HEK293 (cell line): ENCODE measurements around the gene COG8.

ENCODE experiments used
- CTCF ChIA-PET: fragments of 350-600 bp; formaldehyde crosslinking; extraction: SDS; loops from one replicate; lab custom pipeline; 2021; ENCODE audit warnings: antibody characterized with exemption; lab: Yijun Ruan, JAX
- POLR2A ChIA-PET: fragments of 300-600 bp; formaldehyde crosslinking; extraction: SDS; loops from one replicate; lab custom pipeline; 2020; ENCODE audit warnings: antibody characterized with exemption, inconsistent platforms; lab: Yijun Ruan, JAX
- H3K27ac ChIP-seq: fragments of 200-500 bp; sonication (Bioruptor generic); 2 replicates; pipeline ENCODE4 v1.5.1; 2014; ENCODE audit warnings: low read depth, low read length, control low read depth, inconsistent platforms; ENCODE audit errors: extremely low read depth
- H3K36me3 ChIP-seq, 2 experiments: fragments of 200-500 bp in 1 of 2; sonication (Bioruptor generic) in 1 of 2; 1 replicate in 1 of 2; 2 replicates in 1 of 2; pipeline ENCODE4 v1.5.1; 2014 to 2017; ENCODE audit warnings: inconsistent platforms in 2 of 2, low read length in 2 of 2; ENCODE audit not compliant: control insufficient read depth in 2 of 2, insufficient read depth in 1 of 2
- H3K4me1 ChIP-seq: fragments of 200-500 bp; sonication (Bioruptor generic); 2 replicates; pipeline ENCODE4 v1.5.1; 2014; ENCODE audit warnings: mild to moderate bottlenecking, low read length, inconsistent platforms; ENCODE audit not compliant: control insufficient read depth, insufficient read depth
- H3K4me3 ChIP-seq: 2 replicates; pipeline ENCODE4 v1.5.1; 2011; ENCODE audit warnings: low read depth, mild to moderate bottlenecking, control low read depth, low read length, moderate library complexity
- H3K9me3 ChIP-seq: fragments of 200-500 bp; sonication (Bioruptor generic); 2 replicates; pipeline ENCODE4 v1.5.1; 2014; ENCODE audit warnings: low read depth, low read length, inconsistent platforms; ENCODE audit not compliant: control insufficient read depth, insufficient read depth
- FEZF1 ChIP-seq: fragments of 450-650 bp; formaldehyde crosslinking; IDR thresholded peaks from 2 replicates; pipeline ENCODE4 v1.5.1; 2016; ENCODE audit warnings: missing biosample characterization, missing genetic modification characterization
- KLF16 ChIP-seq: fragments of 450-650 bp; formaldehyde crosslinking; IDR thresholded peaks from 2 replicates; pipeline ENCODE4 v1.5.1; 2017; ENCODE audit warnings: missing biosample characterization, missing genetic modification characterization
- KLF8 ChIP-seq: fragments of 450-650 bp; formaldehyde crosslinking; IDR thresholded peaks from 2 replicates; pipeline ENCODE4 v1.5.1; 2016; ENCODE audit warnings: missing biosample characterization, missing genetic modification characterization
- KLF9 ChIP-seq: fragments of 450-650 bp; formaldehyde crosslinking; IDR thresholded peaks from 2 replicates; pipeline ENCODE4 v1.5.1; 2016; ENCODE audit warnings: missing biosample characterization, missing genetic modification characterization, low read depth
- SP7 ChIP-seq: fragments of 450-650 bp; formaldehyde crosslinking; IDR thresholded peaks from 2 replicates; pipeline ENCODE4 v1.5.1; 2016; ENCODE audit warnings: missing biosample characterization, missing genetic modification characterization
- TRIM28 ChIP-seq: IDR thresholded peaks from 2 replicates; pipeline ENCODE4 v1.6.1; 2011; ENCODE audit warnings: low read length, control low read depth, borderline replicate concordance
- YY1 ChIP-seq: fragments of 450-650 bp; formaldehyde crosslinking; IDR thresholded peaks from 2 replicates; pipeline ENCODE4 v1.5.1; 2018; ENCODE audit warnings: missing biosample characterization, missing genetic modification characterization
- ZNF114 ChIP-seq: fragments of 450-650 bp; formaldehyde crosslinking; IDR thresholded peaks from 2 replicates; pipeline ENCODE4 v1.5.0; 2017; ENCODE audit warnings: missing biosample characterization, missing genetic modification characterization
- ZNF146 ChIP-seq: fragments of 450-650 bp; formaldehyde crosslinking; IDR thresholded peaks from 2 replicates; pipeline ENCODE4 v1.5.1; 2016; ENCODE audit warnings: missing biosample characterization, missing genetic modification characterization
- ZNF157 ChIP-seq: fragments of 450-650 bp; formaldehyde crosslinking; IDR thresholded peaks from 2 replicates; pipeline ENCODE4 v1.5.1; 2016; ENCODE audit warnings: missing biosample characterization, missing genetic modification characterization
- ZNF174 ChIP-seq: fragments of 450-650 bp; formaldehyde crosslinking; IDR thresholded peaks from 2 replicates; pipeline ENCODE4 v1.5.0; 2017; ENCODE audit warnings: missing biosample characterization, mild to moderate bottlenecking, missing genetic modification characterization
- ZNF184 ChIP-seq: fragments of 450-650 bp; IDR thresholded peaks from 2 replicates; pipeline ENCODE4 v1.5.1; 2018; ENCODE audit warnings: missing biosample characterization, mild to moderate bottlenecking, missing genetic modification characterization
- ZNF2 ChIP-seq: fragments of 450-650 bp; formaldehyde crosslinking; IDR thresholded peaks from 2 replicates; pipeline ENCODE4 v1.5.1; 2016; ENCODE audit warnings: missing biosample characterization, missing genetic modification characterization
- ZNF202 ChIP-seq: fragments of 450-650 bp; formaldehyde crosslinking; IDR thresholded peaks from 2 replicates; pipeline ENCODE4 v1.5.1; 2016; ENCODE audit warnings: missing biosample characterization, missing genetic modification characterization, borderline replicate concordance
- ZNF223 ChIP-seq: fragments of 450-650 bp; formaldehyde crosslinking; IDR thresholded peaks from 2 replicates; pipeline ENCODE4 v1.5.1; 2016; ENCODE audit warnings: missing biosample characterization, missing genetic modification characterization
- ZNF24 ChIP-seq: fragments of 450-650 bp; formaldehyde crosslinking; IDR thresholded peaks from 2 replicates; pipeline ENCODE4 v1.5.1; 2016; ENCODE audit warnings: missing biosample characterization, missing genetic modification characterization
- ZNF311 ChIP-seq: fragments of 450-650 bp; formaldehyde crosslinking; IDR thresholded peaks from 2 replicates; pipeline ENCODE4 v1.5.1; 2017; ENCODE audit warnings: missing biosample characterization, missing genetic modification characterization, borderline replicate concordance
- ZNF48 ChIP-seq: fragments of 450-650 bp; formaldehyde crosslinking; IDR thresholded peaks from 2 replicates; pipeline ENCODE4 v1.5.1; 2016; ENCODE audit warnings: missing biosample characterization, missing genetic modification characterization
- ZNF510 ChIP-seq: fragments of 450-650 bp; formaldehyde crosslinking; IDR thresholded peaks from 2 replicates; pipeline ENCODE4 v1.5.1; 2018; ENCODE audit warnings: mild to moderate bottlenecking, missing genetic modification characterization, missing biosample characterization; ENCODE audit not compliant: insufficient replicate concordance
- ZNF521 ChIP-seq: fragments of 450-650 bp; formaldehyde crosslinking; IDR thresholded peaks from 2 replicates; pipeline ENCODE4 v1.5.1; 2017; ENCODE audit warnings: missing biosample characterization, mild to moderate bottlenecking, missing genetic modification characterization
- ZNF76 ChIP-seq: fragments of 450-650 bp; formaldehyde crosslinking; IDR thresholded peaks from 2 replicates; pipeline ENCODE4; 2016; ENCODE audit warnings: low read depth, missing biosample characterization, missing genetic modification characterization, borderline replicate concordance
- ZNF791 ChIP-seq: fragments of 450-650 bp; formaldehyde crosslinking; IDR thresholded peaks from 2 replicates; pipeline ENCODE4 v1.5.1; 2016; ENCODE audit warnings: missing biosample characterization, missing genetic modification characterization
- TF ChIP-seq, protein P1 (sequence below): fragments of 450-650 bp; formaldehyde crosslinking; IDR thresholded peaks from 2 replicates; pipeline ENCODE4 v1.5.1; 2016; ENCODE audit warnings: missing biosample characterization, missing genetic modification characterization
- TF ChIP-seq, protein P2 (sequence below): fragments of 450-650 bp; formaldehyde crosslinking; IDR thresholded peaks from 2 replicates; pipeline ENCODE4 v1.5.1; 2016; ENCODE audit warnings: missing biosample characterization, missing genetic modification characterization
- TF ChIP-seq, protein P3 (sequence below): fragments of 450-650 bp; formaldehyde crosslinking; IDR thresholded peaks from 2 replicates; pipeline ENCODE4 v1.5.1; 2016; ENCODE audit warnings: missing biosample characterization, missing genetic modification characterization
- TF ChIP-seq, protein P4 (sequence below): fragments of 450-650 bp; formaldehyde crosslinking; IDR thresholded peaks from 2 replicates; pipeline ENCODE4 v1.5.1; 2016; ENCODE audit warnings: missing biosample characterization, missing genetic modification characterization
- TF ChIP-seq, protein P5 (sequence below): fragments of 450-650 bp; formaldehyde crosslinking; IDR thresholded peaks from 2 replicates; pipeline ENCODE4 v1.5.1; 2016; ENCODE audit warnings: missing biosample characterization, missing genetic modification characterization

The COG8 gene, protein sequence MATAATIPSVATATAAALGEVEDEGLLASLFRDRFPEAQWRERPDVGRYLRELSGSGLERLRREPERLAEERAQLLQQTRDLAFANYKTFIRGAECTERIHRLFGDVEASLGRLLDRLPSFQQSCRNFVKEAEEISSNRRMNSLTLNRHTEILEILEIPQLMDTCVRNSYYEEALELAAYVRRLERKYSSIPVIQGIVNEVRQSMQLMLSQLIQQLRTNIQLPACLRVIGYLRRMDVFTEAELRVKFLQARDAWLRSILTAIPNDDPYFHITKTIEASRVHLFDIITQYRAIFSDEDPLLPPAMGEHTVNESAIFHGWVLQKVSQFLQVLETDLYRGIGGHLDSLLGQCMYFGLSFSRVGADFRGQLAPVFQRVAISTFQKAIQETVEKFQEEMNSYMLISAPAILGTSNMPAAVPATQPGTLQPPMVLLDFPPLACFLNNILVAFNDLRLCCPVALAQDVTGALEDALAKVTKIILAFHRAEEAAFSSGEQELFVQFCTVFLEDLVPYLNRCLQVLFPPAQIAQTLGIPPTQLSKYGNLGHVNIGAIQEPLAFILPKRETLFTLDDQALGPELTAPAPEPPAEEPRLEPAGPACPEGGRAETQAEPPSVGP

DNA sequence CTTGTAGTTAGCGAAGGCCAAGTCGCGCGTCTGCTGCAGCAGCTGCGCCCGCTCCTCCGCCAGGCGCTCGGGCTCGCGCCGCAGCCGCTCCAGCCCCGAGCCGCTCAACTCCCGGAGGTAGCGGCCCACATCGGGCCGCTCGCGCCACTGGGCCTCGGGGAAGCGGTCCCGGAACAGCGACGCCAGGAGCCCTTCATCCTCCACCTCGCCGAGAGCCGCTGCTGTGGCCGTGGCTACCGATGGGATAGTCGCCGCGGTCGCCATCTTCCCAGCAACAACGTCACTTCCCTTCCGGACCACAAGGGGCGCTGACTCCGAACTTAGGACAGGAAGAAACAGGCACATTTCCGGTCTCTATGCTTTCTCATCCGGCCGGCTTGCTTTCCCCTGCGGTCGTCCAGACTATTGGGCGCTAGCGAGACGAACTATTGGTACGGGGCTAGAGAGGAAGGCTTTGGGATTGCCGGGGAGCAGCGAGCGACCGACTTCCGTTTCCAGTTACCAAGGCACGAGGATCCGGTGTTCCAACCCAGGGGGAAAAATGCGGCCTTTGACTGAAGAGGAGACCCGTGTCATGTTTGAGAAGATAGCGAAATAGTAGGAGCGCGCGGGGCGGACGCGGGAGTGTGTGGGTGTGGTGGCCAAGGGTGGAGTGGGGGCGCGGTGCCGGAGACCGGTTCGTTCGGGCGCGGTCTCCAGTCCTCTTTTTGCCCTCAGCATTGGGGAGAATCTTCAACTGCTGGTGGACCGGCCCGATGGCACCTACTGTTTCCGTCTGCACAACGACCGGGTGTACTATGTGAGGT, at the start of gene COG8, which contains the start of gene NIP7:
Gene COG8, minus strand, starts transcription at position 276 of the 806 bp plus-strand sequence. Its CDS starts 12 bp downstream, at position 264.
Gene NIP7, plus strand, starts transcription at position 484 of the 806 bp plus-strand sequence. Its CDS starts 58 bp downstream, at position 542.
- ChIA-PET POLR2A (interaction anchor here (0.7 to 5.2 kb wide), 4 partner anchors 8 to 13 kb away, joined by 3 to 27 read pairs (median 4); partner anchors contain the start of genes PDF and TMED6), CTCF (interaction anchor here (0.5 to 1.4 kb wide), 6 partner anchors 11 to 580 kb away, joined by 3 to 4 read pairs (median 4); no protein-coding TSS in a partner anchor)
- no peaks in the 10 kb centered on the region for H3K9me3 ChIP-seq
- peak within 1 kb of the TSS; percentile 71 for H3K27ac ChIP-seq
- H3K4me1 ChIP-seq, result no peaks in the 10 kb centered on the region
- peak within 1 kb of the TSS; percentile 92 for H3K4me3 ChIP-seq
- H3K36me3 ChIP-seq, result peaks cover 20 to 67% of the 10 kb centered on the region in 2 experiments; a peak in 2 of 3 replicates
- no peak for TF ChIP-seq ZNF311 (tag by site-specific recombination)
- TF ChIP-seq, protein P1, sequence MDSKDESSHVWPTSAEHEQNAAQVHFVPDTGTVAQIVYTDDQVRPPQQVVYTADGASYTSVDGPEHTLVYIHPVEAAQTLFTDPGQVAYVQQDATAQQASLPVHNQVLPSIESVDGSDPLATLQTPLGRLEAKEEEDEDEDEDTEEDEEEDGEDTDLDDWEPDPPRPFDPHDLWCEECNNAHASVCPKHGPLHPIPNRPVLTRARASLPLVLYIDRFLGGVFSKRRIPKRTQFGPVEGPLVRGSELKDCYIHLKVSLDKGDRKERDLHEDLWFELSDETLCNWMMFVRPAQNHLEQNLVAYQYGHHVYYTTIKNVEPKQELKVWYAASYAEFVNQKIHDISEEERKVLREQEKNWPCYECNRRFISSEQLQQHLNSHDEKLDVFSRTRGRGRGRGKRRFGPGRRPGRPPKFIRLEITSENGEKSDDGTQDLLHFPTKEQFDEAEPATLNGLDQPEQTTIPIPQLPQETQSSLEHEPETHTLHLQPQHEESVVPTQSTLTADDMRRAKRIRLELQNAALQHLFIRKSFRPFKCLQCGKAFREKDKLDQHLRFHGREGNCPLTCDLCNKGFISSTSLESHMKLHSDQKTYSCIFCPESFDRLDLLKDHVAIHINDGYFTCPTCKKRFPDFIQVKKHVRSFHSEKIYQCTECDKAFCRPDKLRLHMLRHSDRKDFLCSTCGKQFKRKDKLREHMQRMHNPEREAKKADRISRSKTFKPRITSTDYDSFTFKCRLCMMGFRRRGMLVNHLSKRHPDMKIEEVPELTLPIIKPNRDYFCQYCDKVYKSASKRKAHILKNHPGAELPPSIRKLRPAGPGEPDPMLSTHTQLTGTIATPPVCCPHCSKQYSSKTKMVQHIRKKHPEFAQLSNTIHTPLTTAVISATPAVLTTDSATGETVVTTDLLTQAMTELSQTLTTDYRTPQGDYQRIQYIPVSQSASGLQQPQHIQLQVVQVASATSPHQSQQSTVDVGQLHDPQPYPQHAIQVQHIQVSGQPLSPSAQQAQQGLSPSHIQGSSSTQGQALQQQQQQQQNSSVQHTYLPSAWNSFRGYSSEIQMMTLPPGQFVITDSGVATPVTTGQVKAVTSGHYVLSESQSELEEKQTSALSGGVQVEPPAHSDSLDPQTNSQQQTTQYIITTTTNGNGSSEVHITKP (tag by site-specific recombination), result peak; percentile 87
- TF ChIP-seq ZNF24 (tag by site-specific recombination), result no peak
- TF ChIP-seq YY1, result peak; percentile 86
- TF ChIP-seq, protein P2, sequence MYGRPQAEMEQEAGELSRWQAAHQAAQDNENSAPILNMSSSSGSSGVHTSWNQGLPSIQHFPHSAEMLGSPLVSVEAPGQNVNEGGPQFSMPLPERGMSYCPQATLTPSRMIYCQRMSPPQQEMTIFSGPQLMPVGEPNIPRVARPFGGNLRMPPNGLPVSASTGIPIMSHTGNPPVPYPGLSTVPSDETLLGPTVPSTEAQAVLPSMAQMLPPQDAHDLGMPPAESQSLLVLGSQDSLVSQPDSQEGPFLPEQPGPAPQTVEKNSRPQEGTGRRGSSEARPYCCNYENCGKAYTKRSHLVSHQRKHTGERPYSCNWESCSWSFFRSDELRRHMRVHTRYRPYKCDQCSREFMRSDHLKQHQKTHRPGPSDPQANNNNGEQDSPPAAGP (tag by site-specific recombination), result 0 out of 2 replicates have a peak, but pooled peaks have one; percentile 47
- TF ChIP-seq KLF9, result peak; percentile 78
- no peak for TF ChIP-seq ZNF114 (tag by site-specific recombination)
- TF ChIP-seq FEZF1, result no peak
- peak; percentile 81 for TF ChIP-seq TRIM28
- no peak for TF ChIP-seq ZNF174
- no peak for TF ChIP-seq ZNF146 (tag by site-specific recombination)
- TF ChIP-seq SP7 (tag by site-specific recombination), result peak; percentile 69
- TF ChIP-seq ZNF223, result 0 out of 2 replicates have a peak, but pooled peaks have one; percentile 42
- TF ChIP-seq ZNF157 (tag by site-specific recombination), result no peak
- peak; percentile 12; the same call in 1 of the 2 replicates for TF ChIP-seq KLF16 (tag by site-specific recombination)
- TF ChIP-seq ZNF184 (tag by site-specific recombination), result no peak
- peak; percentile 46; the same call in 1 of the 2 replicates for TF ChIP-seq ZNF2 (tag by site-specific recombination)
- peak; percentile 73 for TF ChIP-seq KLF8
- TF ChIP-seq, protein P3, sequence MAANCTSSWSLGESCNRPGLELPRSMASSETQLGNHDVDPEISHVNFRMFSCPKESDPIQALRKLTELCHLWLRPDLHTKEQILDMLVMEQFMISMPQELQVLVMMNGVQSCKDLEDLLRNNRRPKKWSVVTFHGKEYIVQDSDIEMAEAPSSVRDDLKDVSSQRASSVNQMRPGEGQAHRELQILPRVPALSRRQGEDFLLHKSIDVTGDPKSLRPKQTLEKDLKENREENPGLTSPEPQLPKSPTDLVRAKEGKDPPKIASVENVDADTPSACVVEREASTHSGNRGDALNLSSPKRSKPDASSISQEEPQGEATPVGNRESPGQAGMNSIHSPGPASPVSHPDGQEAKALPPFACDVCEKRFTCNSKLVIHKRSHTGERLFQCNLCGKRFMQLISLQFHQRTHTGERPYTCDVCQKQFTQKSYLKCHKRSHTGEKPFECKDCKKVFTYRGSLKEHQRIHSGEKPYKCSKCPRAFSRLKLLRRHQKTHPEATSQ (tag by site-specific recombination), result no peak
- TF ChIP-seq ZNF510 (tag by site-specific recombination), result no peak
- TF ChIP-seq ZNF48 (tag by site-specific recombination), result no peak
- TF ChIP-seq ZNF521 (tag by site-specific recombination), result no peak
- TF ChIP-seq, protein P4, sequence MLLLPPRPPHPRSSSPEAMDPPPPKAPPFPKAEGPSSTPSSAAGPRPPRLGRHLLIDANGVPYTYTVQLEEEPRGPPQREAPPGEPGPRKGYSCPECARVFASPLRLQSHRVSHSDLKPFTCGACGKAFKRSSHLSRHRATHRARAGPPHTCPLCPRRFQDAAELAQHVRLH (tag by site-specific recombination), result peak; percentile 93
- 0 out of 2 replicates have a peak, but pooled peaks have one; percentile 27 for TF ChIP-seq ZNF76 (tag by site-specific recombination)
- TF ChIP-seq, protein P5, sequence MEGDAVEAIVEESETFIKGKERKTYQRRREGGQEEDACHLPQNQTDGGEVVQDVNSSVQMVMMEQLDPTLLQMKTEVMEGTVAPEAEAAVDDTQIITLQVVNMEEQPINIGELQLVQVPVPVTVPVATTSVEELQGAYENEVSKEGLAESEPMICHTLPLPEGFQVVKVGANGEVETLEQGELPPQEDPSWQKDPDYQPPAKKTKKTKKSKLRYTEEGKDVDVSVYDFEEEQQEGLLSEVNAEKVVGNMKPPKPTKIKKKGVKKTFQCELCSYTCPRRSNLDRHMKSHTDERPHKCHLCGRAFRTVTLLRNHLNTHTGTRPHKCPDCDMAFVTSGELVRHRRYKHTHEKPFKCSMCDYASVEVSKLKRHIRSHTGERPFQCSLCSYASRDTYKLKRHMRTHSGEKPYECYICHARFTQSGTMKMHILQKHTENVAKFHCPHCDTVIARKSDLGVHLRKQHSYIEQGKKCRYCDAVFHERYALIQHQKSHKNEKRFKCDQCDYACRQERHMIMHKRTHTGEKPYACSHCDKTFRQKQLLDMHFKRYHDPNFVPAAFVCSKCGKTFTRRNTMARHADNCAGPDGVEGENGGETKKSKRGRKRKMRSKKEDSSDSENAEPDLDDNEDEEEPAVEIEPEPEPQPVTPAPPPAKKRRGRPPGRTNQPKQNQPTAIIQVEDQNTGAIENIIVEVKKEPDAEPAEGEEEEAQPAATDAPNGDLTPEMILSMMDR (tag by site-specific recombination), result peak; percentile 99
- TF ChIP-seq ZNF791, result no peak
- no peak for TF ChIP-seq ZNF202 (tag by site-specific recombination)
